Umbilical cord (tissue), 2 donors: ENCODE data around the gene ESAM. TPM values are rescaled to one million over a fixed set of nuclear protein-coding genes. Genes with fewer than 3 reads are reported as not detected.

Source experiments
- DNase-seq: peaks from one replicate; pipeline ENCODE4 v3.0.0-alpha.2; 2015; ENCODE audit warnings: low spot score
- total RNA-seq: library from RNA; depleted of rRNA; stranded (reverse); fragments of >200 nt; gene quantifications from one replicate; pipeline ENCODE4 v1.2.3, GENCODE V29; 2014; ENCODE audit warnings: low replicate concordance; ENCODE audit not compliant: insufficient read depth

ESAM gene
- total RNA-seq, 1 donor from 2014 or later: 9.4 TPM

DNA sequence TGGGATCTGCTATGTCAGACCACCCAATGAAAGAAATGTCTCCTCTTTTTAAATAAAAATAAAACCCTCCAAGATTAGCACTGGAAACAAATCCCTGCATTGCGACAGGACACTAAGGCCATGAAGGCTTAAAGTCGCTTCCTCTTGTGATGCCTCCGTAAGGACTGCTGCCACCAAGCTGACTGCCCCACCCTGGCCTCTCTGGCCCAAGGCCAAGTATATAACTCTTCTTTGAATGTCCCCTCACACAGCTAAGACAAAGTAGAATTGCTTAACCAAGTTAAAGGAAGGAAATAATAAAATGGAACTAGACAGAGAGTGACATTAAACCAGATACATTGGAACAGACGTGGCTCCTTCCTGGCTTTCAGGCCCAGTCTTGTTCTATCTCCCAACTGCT is 29.9 kb downstream of the ESAM start:
- no peak for DNase-seq

DNA sequence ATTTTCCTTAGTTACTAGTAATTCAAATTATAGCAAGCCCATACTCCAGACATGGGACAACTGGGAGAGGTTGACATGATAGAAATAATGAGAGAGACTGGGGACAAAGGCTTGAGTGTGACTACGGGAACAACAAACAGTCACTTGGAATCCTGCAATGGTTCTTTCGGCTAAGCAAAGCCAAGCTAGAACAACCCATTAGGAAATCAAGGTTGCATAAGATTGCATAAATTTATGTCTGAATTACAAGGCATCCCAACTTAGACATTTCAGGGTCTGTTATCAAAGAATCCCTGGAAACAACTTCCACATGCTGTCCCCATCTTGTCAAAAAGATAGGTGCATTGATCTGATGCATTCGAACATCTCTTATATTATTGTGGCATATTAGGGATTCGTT is 32.5 kb downstream of the ESAM start:
- no peak for DNase-seq

DNA sequence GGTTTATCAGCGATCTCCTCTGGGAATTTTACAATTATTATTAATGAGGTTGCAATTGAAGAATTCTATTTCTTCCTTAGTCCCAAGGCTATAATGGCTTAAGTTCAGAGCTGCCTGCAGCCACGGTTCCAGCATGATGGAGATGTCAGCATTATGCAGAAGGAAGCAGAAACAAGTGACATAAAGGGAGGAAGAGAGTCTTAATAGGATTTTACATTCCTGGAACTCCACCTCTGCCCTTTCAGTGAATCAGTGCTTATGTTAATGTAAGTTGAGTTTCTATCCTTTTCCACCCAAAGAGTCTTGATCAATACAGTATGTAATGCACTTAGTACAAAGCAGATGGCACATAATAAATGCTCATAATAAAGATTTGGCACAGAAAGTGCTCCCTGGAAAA is 34.0 kb downstream of the ESAM start:
- DNase-seq: no peak

DNA sequence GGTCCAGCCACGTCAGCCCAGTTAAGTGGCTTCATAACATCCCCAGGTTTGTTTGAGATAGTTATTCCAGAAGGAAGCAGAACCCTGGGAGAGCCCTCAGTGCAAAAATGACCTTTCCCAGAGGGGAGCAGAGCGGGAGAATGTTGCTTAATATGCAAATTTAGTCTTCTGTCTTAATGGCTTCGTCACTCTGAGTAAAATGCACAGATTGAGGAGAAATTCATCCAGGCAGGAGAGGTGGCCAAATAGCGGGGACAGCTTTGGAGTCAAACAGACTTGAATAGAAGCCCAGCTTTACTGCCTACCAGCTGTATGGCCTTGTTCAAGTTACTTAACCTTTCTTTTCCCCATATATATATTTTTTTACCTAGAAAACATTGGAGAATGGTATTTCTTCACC is 34.6 kb downstream of the ESAM start:
- DNase-seq: no peak

DNA sequence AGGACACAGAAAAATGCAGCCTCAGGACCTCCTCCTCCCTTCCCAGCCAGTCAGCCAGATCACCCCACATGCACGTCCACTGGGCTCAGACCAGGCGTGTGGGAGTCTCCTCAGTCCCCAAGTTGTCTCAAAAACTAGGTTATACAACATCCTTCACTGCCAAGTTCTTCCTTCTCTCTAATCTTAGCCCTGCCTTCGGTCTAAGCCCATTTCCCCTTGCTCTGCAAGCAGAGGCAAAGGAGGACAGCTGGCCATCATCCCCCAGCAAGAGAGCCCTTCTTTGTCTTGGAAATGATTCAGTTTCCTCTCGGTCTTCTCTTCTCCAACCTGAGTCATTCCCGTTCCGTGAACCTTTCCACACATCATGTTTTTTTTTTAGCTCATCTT is 36.4 kb downstream of the ESAM start:
- DNase-seq: no peak

DNA sequence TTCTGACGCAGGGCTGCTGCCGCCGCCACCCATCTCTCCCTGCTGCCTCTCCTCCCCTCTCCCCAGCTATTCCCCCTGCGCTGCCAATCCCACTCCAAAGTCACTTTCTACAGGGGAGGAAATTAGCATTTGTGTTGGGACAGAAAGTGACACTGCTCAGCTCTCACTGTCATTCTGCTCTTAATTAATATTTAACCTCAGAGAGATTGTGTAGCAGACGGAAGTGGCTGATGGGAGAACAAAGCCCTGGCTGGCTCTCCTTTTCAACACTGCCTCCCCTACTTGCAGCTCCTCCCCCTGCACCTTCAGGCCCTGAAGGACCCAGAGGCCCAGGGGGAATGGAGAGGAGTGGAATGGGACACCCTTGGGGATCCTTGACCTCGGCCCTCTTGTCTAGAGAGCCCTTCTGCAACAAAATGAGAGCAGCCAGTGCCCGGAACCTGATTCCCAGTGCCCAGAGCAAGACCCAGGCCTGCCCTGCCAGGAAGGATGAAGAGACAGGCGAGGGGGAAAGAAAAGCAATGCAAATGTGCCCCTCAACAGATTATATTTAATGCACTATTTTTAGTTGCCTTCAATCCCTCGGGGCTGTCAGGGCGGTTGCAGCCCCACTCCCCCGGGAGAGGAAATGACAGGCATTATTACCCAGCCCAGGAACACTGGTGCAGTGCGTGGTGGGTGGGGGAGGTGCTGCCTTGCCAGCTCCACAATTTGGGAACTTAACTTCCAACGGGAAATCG is 36.9 kb downstream of the ESAM start:
- DNase-seq: no peak

DNA sequence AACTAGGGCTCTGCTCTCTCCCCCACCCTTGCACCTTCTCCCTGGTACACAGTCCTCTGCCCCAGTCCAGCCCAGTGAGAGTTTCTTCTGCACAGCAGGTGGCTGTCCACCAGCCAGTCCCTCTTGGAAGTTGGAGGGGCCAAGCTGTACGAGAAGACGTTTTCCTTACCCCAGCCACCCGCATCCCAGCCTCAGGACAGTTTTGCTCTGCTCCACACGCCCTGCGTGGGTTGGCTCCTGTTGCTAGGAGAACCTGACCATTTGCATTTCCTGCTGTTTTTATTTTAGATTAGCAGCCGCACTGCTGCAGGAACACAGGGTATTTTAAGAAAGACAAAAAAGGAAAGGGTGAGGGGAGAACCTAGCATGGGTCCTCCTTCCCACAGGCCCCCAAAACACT is 39.9 kb downstream of the ESAM start:
- DNase-seq: no peak

DNA sequence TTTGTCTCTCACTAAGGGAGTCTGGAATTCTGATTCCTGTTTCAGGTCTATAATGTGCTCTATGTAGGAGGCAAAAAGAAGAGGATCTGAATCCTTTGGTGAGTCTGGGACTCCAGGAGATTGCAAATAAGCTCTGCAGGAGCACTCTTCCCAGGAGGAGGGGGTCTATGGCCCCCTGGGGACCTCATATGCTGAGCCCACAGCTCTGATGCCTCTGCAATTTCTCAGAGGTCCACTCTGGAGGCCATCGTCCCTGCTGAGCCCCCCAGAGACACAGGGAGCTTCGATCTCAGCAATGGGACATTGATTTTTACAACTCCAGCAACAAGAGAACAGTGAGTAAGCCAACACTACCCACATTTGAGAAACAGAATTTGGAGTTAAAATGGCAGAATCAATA is 42.6 kb downstream of the ESAM start:
- DNase-seq: no peak

DNA sequence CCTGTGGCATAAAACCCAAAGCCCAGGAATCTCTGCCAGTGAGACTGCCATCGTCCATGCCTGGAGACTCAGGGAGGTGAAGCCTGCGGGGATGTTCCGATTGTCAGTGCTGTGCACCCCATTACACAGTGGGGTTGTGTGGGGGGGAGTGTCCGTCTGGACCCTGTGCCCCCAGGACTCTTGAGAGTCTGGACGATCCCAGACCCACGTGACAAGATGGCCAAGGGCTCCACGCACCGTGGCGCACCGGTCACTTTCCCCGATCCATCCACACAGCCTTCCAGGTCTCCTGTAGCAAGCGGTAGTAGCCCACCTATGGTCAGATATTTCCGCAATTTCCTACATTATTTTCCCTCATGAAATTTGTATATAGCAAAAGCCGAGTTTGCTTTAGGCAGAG is 43.3 kb downstream of the ESAM start:
- DNase-seq: no peak

DNA sequence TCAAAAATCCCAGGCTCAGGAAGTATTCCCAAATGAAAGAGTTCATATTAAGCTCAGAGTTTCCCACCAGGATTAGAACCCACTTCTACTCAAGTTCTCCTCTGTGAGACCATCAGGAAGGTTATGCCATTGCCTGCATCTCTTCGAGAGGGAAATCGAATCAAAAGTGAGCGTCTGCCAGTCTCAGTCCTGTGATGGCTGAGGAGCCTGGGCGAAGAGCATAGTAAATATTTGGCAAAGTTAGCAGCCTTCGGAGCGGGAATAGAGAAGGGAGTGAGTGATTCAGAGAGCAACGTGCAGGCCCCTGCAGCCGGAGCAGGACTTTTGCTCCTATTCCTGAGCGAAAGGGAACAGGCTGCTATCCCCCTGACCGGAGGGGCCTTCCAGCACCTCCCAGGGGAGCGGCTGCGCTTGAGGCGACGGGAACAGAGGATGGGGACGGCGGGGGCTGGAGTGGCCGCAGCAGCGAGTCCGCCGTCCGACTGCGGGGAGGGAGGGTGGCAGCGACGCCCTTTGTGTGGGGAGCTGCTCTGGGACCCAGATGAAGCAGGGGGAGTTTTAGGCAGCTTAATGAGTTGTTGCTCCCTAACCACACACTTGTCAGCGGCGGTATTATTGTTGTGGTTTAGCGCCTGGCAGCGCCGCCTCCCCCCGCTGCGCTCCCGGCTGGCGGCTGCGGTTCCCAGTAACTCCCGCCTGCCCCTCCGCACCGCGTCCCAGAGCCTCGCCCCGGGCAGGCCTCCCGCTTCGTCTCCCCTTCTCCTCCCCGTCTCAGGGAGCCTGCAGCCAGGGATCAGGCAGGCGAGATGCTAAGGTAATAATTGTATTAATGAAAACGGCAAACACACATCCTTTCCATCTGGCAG is 44.1 kb downstream of the ESAM start:
- DNase-seq: peak; percentile 50

DNA sequence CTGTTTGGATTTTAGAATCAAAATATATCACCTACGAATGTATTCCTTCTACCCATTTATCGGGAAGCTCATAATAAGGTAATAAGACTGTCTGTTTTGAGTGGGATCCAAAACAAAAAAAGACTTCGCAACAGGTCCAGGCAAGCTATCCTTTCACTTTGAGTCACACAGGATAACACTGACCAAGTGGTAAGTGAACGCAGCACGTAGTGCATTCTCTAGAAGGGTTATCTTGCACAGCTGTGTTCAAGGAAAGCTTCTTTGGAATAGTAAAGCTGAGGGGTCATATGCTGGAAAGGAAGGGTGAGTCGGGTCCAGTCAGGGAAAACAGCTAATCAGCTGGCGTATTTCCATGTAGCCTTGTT is 44.7 kb downstream of the ESAM start:
- no peak for DNase-seq

DNA sequence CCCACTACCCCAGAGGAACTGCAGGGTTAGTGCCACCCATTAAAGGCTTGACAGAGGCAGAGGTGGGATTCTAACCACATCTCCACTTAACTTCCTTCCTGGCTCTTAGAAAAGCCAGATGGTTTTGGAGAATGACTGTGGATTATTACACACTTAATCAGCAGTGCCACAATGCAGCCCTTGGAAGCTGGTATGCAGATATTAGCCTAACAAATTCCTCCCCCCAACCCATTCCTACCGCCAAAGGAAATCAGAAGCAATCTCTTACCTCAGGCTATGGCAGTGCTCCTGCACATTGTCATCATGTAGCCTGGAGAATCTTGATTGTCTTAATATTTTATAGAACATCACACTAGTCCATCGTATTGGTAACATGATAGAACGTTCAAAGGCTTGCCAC is 45.5 kb downstream of the ESAM start:
- DNase-seq: no peak

DNA sequence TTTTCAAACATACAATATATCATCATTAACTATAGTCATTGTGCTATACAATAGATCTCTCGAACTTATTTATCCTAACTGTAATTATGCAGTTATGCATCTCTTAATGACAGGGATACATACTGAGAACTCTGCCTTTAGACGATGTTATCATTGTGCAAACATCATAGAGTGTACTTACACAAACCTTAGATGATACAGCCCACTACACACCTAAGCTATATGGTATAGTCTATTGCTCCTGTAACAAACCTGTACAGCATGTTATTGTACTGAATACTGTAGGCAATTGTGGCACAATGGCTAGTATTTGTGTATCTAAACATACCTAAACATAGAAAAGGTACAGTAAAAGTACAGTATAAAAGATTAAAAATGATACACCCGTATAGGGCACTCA is 49.7 kb downstream of the ESAM start:
- DNase-seq: no peak

DNA sequence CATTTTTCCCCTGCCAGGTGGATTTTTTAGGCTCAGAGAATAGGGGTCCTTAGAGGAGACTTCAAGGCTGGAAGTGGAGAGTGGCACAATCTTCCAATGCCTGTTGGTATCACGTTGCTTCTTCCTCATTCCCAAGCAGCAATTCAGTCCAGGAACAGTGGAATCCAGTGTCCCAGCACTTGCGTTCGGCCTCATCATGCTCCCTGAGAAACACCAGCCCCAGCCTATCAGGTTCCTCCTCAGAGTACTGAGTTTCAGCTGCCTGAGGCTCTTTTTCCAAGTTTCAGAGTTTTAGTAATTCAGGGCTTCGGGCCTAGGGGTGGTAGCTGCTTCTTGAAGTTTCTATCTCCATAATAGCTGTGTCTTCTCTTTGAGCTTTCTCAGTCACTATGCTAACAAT is 54.3 kb downstream of the ESAM start:
- DNase-seq: no peak

Other genes with a start within 250 kb of the ESAM start
- gene OR8B12, start 218.6 kb downstream of the ESAM start, total RNA-seq: not detected
- 7.0 TPM for gene OR8A1, start 192.3 kb downstream of the ESAM start, total RNA-seq
- gene PANX3, start 150.9 kb downstream of the ESAM start, total RNA-seq: not detected
- 24.3 TPM for gene TBRG1, start 139.4 kb downstream of the ESAM start, total RNA-seq
- gene SIAE, start 88.6 kb downstream of the ESAM start, total RNA-seq: 8.4 TPM
- gene SPA17, start 88.4 kb downstream of the ESAM start, total RNA-seq: 8.9 TPM
- gene NRGN, start 22.3 kb downstream of the ESAM start, total RNA-seq: not detected
- gene VSIG2, start 10.0 kb downstream of the ESAM start, total RNA-seq: not detected
- gene MSANTD2, start 38.1 kb upstream of the ESAM start, total RNA-seq: 43.8 TPM
- 17.3 TPM for gene ROBO3, start 103.1 kb upstream of the ESAM start, total RNA-seq
- gene ROBO4, start 135.6 kb upstream of the ESAM start, total RNA-seq: 13.0 TPM
- gene HEPN1, start 157.0 kb upstream of the ESAM start, total RNA-seq: not detected
- 1.9 TPM for gene HEPACAM, start 173.8 kb upstream of the ESAM start, total RNA-seq
- gene CCDC15, start 191.9 kb upstream of the ESAM start, total RNA-seq: 8.7 TPM